IPS-NIHi11 (cell line): ENCODE measurements around the gene USP32.

Source experiments
- DNase-seq: peaks from one replicate; pipeline ENCODE4 v3.0.0; 2012; ENCODE audit warnings: mixed read lengths, low spot score

USP32 gene

DNA sequence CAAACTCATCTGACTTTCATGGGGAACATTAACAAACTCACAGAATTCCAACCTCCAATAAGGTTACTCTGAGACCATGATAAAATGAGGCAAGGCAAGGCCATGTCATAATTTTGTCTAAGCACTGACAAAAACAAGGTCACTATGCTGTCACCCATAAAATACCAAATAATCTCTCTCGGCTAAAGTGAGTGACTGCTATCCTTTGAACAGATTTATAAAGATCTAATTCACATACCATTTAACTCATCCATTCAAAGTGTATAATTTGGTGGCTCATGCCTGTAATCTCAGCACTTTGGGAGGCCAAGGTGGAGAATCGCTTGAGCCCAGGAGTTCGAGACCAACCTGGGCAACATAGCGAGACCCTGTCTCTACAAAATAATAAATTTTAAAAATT, 262.8 kb downstream of the USP32 start:
- DNase-seq = no peak
